Stimulated activated CD4-positive, alpha-beta T cell treated with anti-CD3 and anti-CD28 coated beads, Interleukin-1b, Interleukin-23, amount 100 ng/mL, for 1 hour (primary cell): ENCODE measurements around the gene IQGAP3.
"Not testable (repeated sequence)": the region's sequence is repeated elsewhere in the genome, so short reads cannot be mapped to it uniquely, and the experiment has no call there.

Source experiments
- DNase-seq, 2 donors: peaks; one replicate each; pipeline ENCODE4 v3.0.0-alpha.2; 2020; ENCODE audit warnings: low read depth in 2 of 2

The IQGAP3 gene

GRCh38 chr1:156571919-156572662, at the start of gene IQGAP3:
Gene IQGAP3 (minus strand): TSS chr1:156572565. CDS start chr1:156572529, 36 bp downstream.
- peak; percentile 29 to 39 for DNase-seq

GRCh38 chr1:156619582-156619955, 47.2 kb upstream of the IQGAP3 start:
- DNase-seq, result no peak

GRCh38 chr1:156618853-156619581, 46.7 kb upstream of the IQGAP3 start, which contains the start of gene HAPLN2:
Gene HAPLN2 (plus strand): TSS chr1:156619415. CDS start chr1:156623491, 4,076 bp downstream.
- DNase-seq, result no peak

GRCh38 chr1:156616463-156616862, 44.1 kb upstream of the IQGAP3 start:
- no peak for DNase-seq

GRCh38 chr1:156615946-156616345, 43.6 kb upstream of the IQGAP3 start:
- DNase-seq, result no peak

GRCh38 chr1:156612666-156613065, 40.3 kb upstream of the IQGAP3 start:
- no peak for DNase-seq

- DNase-seq, result not testable (repeated sequence)
These were observed 37.7 kb upstream of the IQGAP3 start for GRCh38 chr1:156610072-156610471.

GRCh38 chr1:156608981-156609380, 36.6 kb upstream of the IQGAP3 start:
- no peak for DNase-seq

GRCh38 chr1:156608036-156608674, 35.8 kb upstream of the IQGAP3 start:
- DNase-seq, result no peak

GRCh38 chr1:156607344-156607743, 35.0 kb upstream of the IQGAP3 start:
- DNase-seq, result not testable (repeated sequence)

GRCh38 chr1:156602557-156602993, 30.2 kb upstream of the IQGAP3 start:
- DNase-seq, result no peak

GRCh38 chr1:156601892-156602291, 29.5 kb upstream of the IQGAP3 start:
- no peak for DNase-seq

- peak in 1 of 2 donors; percentile 53 for DNase-seq
These were observed 28.9 kb upstream of the IQGAP3 start, which contains the start of gene GPATCH4 for GRCh38 chr1:156601122-156601830. Gene GPATCH4 (minus strand): TSS chr1:156601479.

- no peak for DNase-seq
These were observed 28.4 kb upstream of the IQGAP3 start for GRCh38 chr1:156600733-156601121.

- no peak for DNase-seq
These were observed 27.4 kb upstream of the IQGAP3 start for GRCh38 chr1:156599811-156600210.

GRCh38 chr1:156598731-156599432, 26.5 kb upstream of the IQGAP3 start:
- DNase-seq, result no peak

- no peak for DNase-seq
These were observed 25.8 kb upstream of the IQGAP3 start for GRCh38 chr1:156598125-156598524.

GRCh38 chr1:156596426-156596825, 24.1 kb upstream of the IQGAP3 start:
- DNase-seq, result no peak

GRCh38 chr1:156595016-156595415, 22.7 kb upstream of the IQGAP3 start:
- no peak for DNase-seq

- no peak for DNase-seq
These were observed 21.8 kb upstream of the IQGAP3 start for GRCh38 chr1:156594190-156594589.

GRCh38 chr1:156593661-156593989, 21.3 kb upstream of the IQGAP3 start:
- DNase-seq, result no peak
